B cell (primary cell): ENCODE measurements around the gene CAP2. TPM values are rescaled to one million over a fixed set of nuclear protein-coding genes. Genes with fewer than 3 reads are reported as not detected.

Source experiments
- ATAC-seq: fragments of 200-7000 bp; cut with Tn5 transposase; one replicate; pipeline ENCODE4 v1.10.0; 2021; ENCODE audit warnings: low read depth, mild to moderate bottlenecking, moderate number of reproducible peaks, moderate library complexity
- CTCF ChIA-PET: fragments of 350-600 bp; sonication (Branson Sonifier 250); formaldehyde crosslinking; loops from one replicate; lab custom pipeline; 2021; ENCODE audit warnings: antibody characterized with exemption, inconsistent platforms; lab: Charles Lee
- POLR2A ChIA-PET: fragments of 350-600 bp; sonication (Branson Sonifier 250); formaldehyde crosslinking; loops from one replicate; lab custom pipeline; 2021; ENCODE audit warnings: antibody characterized with exemption; lab: Charles Lee
- DNase-seq: peaks from one replicate; pipeline ENCODE4 v3.0.0; 2013
- H2AFZ ChIP-seq: 2 replicates; pipeline ENCODE4 v1.6.1; 2012; ENCODE audit warnings: mild to moderate bottlenecking, low read depth, low read length; ENCODE audit not compliant: insufficient read depth, poor library complexity, severe bottlenecking
- H3K27ac ChIP-seq, 2 donors: 1 replicate in 1 of 2; 2 replicates in 1 of 2; pipeline ENCODE4 v1.5.1; 2012 to 2013; ENCODE audit warnings: low read length in 2 of 2, mild to moderate bottlenecking in 2 of 2, moderate library complexity in 1 of 2
- H3K27me3 ChIP-seq, 4 experiments: fragments of 200-600 bp in 1 of 4; sonication (generic) in 1 of 4; replicated peaks in 1 of 4; 1 replicate in 2 of 4; 2 replicates in 2 of 4; pipeline versions ENCODE4 v1.6.1 to v1.7.0; 2013 to 2016; ENCODE audit warnings: low read length in 3 of 4, mild to moderate bottlenecking in 2 of 4, mixed read lengths in 1 of 4, moderate library complexity in 1 of 4; ENCODE audit not compliant: insufficient read depth in 4 of 4, control insufficient read depth in 3 of 4; ENCODE audit errors: control extremely low read depth in 1 of 4
- H3K36me3 ChIP-seq, 2 experiments: replicated peaks in 1 of 2; 1 replicate in 1 of 2; 2 replicates in 1 of 2; pipeline versions ENCODE4 v1.6.1 to v1.7.1; 2013; ENCODE audit warnings: low read length in 1 of 2; ENCODE audit not compliant: insufficient read depth in 2 of 2, control insufficient read depth in 1 of 2; ENCODE audit errors: control extremely low read depth in 1 of 2, extremely low read depth in 1 of 2
- H3K4me1 ChIP-seq, 2 donors: fragments of 200-600 bp in 1 of 2; sonication (generic) in 1 of 2; 1 replicate in 1 of 2; 2 replicates in 1 of 2; pipeline versions ENCODE4 v1.5.1 to v1.6.1; 2013 to 2017; ENCODE audit warnings: low read length in 2 of 2; ENCODE audit not compliant: control insufficient read depth in 2 of 2, insufficient read depth in 2 of 2
- H3K4me2 ChIP-seq: replicated peaks from 2 replicates; pipeline ENCODE3; 2012; ENCODE audit warnings: mild to moderate bottlenecking, low read depth, low read length; ENCODE audit not compliant: poor library complexity, severe bottlenecking
- H3K4me3 ChIP-seq, 5 experiments: fragments of 200-600 bp in 1 of 5; sonication (generic) in 1 of 5; 1 replicate in 3 of 5; 2 replicates in 2 of 5; pipeline versions ENCODE4 v1.5.1 to v1.7.0; 2011 to 2016; ENCODE audit warnings: low read length in 4 of 5, mild to moderate bottlenecking in 4 of 5, low read depth in 2 of 5, control low read depth in 1 of 5, moderate library complexity in 1 of 5; ENCODE audit not compliant: insufficient read depth in 1 of 5; ENCODE audit errors: control extremely low read depth in 1 of 5, extremely low read depth in 1 of 5
- H3K79me2 ChIP-seq: fragments of 200-600 bp; sonication (generic); one replicate; pipeline ENCODE4 v1.6.0; 2016; ENCODE audit warnings: low read length; ENCODE audit not compliant: control insufficient read depth, insufficient read depth
- H3K9ac ChIP-seq: fragments of 200-600 bp; sonication (generic); 2 replicates; pipeline ENCODE4 v1.6.1; 2017; ENCODE audit warnings: mild to moderate bottlenecking, low read length, moderate library complexity
- H3K9me3 ChIP-seq, 3 donors: one replicate each; pipeline versions ENCODE4 v1.6.1 to v1.7.1; 2013; ENCODE audit warnings: low read length in 2 of 3; ENCODE audit not compliant: control insufficient read depth in 2 of 3, insufficient read depth in 1 of 3; ENCODE audit errors: control extremely low read depth in 1 of 3
- H4K20me1 ChIP-seq: 2 replicates; pipeline ENCODE4 v1.6.0; 2012; ENCODE audit warnings: mild to moderate bottlenecking, low read length; ENCODE audit not compliant: insufficient read depth, control insufficient read depth, poor library complexity, severe bottlenecking
- H3K27ac Mint-ChIP-seq: one replicate; pipeline ENCODE4 v1.8.0; 2021; ENCODE audit warnings: mixed read lengths
- H3K27me3 Mint-ChIP-seq: one replicate; pipeline ENCODE4 v1.8.0; 2021; ENCODE audit warnings: mixed read lengths
- H3K4me1 Mint-ChIP-seq: one replicate; pipeline ENCODE4 v1.8.0; 2021; ENCODE audit warnings: mixed read lengths
- H3K4me3 Mint-ChIP-seq: one replicate; pipeline ENCODE4 v1.8.0; 2021; ENCODE audit warnings: mixed read lengths
- H3K9me3 Mint-ChIP-seq: one replicate; pipeline ENCODE4 v1.8.0; 2022; ENCODE audit warnings: mixed read lengths; ENCODE audit not compliant: insufficient read depth
- CTCF ChIP-seq: fragments of 200-600 bp; IDR thresholded peaks from one replicate; pipeline ENCODE4 v1.8.0; 2022; ENCODE audit warnings: antibody characterized with exemption, mild to moderate bottlenecking
- EZH2 ChIP-seq: IDR thresholded peaks from 2 replicates; pipeline ENCODE4 v1.6.1; 2012; ENCODE audit warnings: borderline replicate concordance, low read depth, mild to moderate bottlenecking, moderate library complexity, low read length; ENCODE audit not compliant: insufficient read depth, poor library complexity, severe bottlenecking
- WGBS: methylation state at CpG from one replicate; pipeline ENCODE4 v1.1.5; 2013; ENCODE audit warnings: missing lambda C conversion rate; ENCODE audit not compliant: insufficient coverage; 5-methylcytosine and 5-hydroxymethylcytosine counted together
- intact Hi-C: fragments of 100-400 bp; cut with micrococcal nuclease; formaldehyde crosslinking; loops from one replicate; pipeline ENCODE4 v1.10.0; 2022
- polyA plus RNA-seq: library from polyadenylated mRNA; depleted of rRNA; stranded (reverse); fragments of >200 nt; gene quantifications from 2 replicates; pipeline ENCODE4 v1.2.3, GENCODE V29; 2012
- total RNA-seq, 2 donors: library from RNA; stranded (reverse); fragments of 120-200 nt in 1 of 2; gene quantifications; 1 replicate in 1 of 2; 2 replicates in 1 of 2; pipeline versions ENCODE4 v1.2.3 to v1.2.4, GENCODE V29; 2013 to 2022

The CAP2 gene
- total and polyA plus RNA-seq, 2 donors (not counting 1 experiment from before 2014, with no cell fraction given), result not detected

GRCh38 chr6:17485181-17485580 is 91.8 kb downstream of the CAP2 start:
- WGBS, result 71% methylated on average over 3 of the region's 4 CpGs
- DNase-seq, result no peak
- TF ChIP-seq EZH2 (no peak), CTCF (no peak)
- peaks cover 5% of the 10 kb centered on the region for H3K27me3 Mint-ChIP-seq
- no peaks in the 10 kb centered on the region for H3K9me3 Mint-ChIP-seq
- H3K4me3 ChIP-seq, result no peak overlapping the region
- no peaks in the 10 kb centered on the region for H3K79me2 ChIP-seq
- H4K20me1 ChIP-seq, result no peaks in the 10 kb centered on the region
- H3K27ac Mint-ChIP-seq, result no peak overlapping the region
- no peaks in the 10 kb centered on the region for H3K9me3 ChIP-seq
- no peak overlapping the region for H3K4me3 Mint-ChIP-seq
- ChIA-PET POLR2A (no interaction called here), CTCF (no interaction called here)
- no peak overlapping the region for H2AFZ ChIP-seq
- intact Hi-C loops, result no loop called here
- no peaks in the 10 kb centered on the region for H3K4me1 ChIP-seq
- H3K9ac ChIP-seq, result no peak overlapping the region
- no peak for ATAC-seq
- H3K4me1 Mint-ChIP-seq, result no peaks in the 10 kb centered on the region
- no peak overlapping the region for H3K27ac ChIP-seq
- no peak overlapping the region for H3K4me2 ChIP-seq
- no peaks in the 10 kb centered on the region for H3K27me3 ChIP-seq
- H3K36me3 ChIP-seq, result no peaks in the 10 kb centered on the region

GRCh38 chr6:17485946-17486345 is 92.6 kb downstream of the CAP2 start:
- H3K27ac Mint-ChIP-seq, result no peak overlapping the region
- H3K4me3 Mint-ChIP-seq, result no peak overlapping the region
- Histone ChIP-seq H3K27ac (no peak overlapping the region), H3K79me2 (no peaks in the 10 kb centered on the region), H3K9ac (no peak overlapping the region), H3K9me3 (no peaks in the 10 kb centered on the region), H3K27me3 (no peaks in the 10 kb centered on the region), H3K36me3 (no peaks in the 10 kb centered on the region), H4K20me1 (no peaks in the 10 kb centered on the region), H3K4me3 (no peak overlapping the region), H3K4me1 (no peaks in the 10 kb centered on the region), H2AFZ (no peak overlapping the region), H3K4me2 (no peak overlapping the region)
- intact Hi-C loops, result no loop called here
- no CpG with 5 or more reads among the region's 2 CpGs for whole genome bisulfite sequencing
- no peak for DNase-seq
- CTCF ChIA-PET, result no interaction called here
- no peak for ATAC-seq
- H3K4me1 Mint-ChIP-seq, result no peaks in the 10 kb centered on the region
- POLR2A ChIA-PET, result no interaction called here
- H3K9me3 Mint-ChIP-seq, result no peaks in the 10 kb centered on the region
- peaks cover 7% of the 10 kb centered on the region for H3K27me3 Mint-ChIP-seq
- TF ChIP-seq CTCF, result no peak
- no peak for TF ChIP-seq EZH2
